Caco-2 (cell line): Measurements from ENCODE around the gene ARHGAP30. TPM values are rescaled to one million over a fixed set of nuclear protein-coding genes. Genes with fewer than 3 reads are reported as not detected.
"Not testable (repeated sequence)": the region's sequence is repeated elsewhere in the genome, so short reads cannot be mapped to it uniquely, and the experiment has no call there.

ENCODE experiments used
- Bru-seq: library from RNA; stranded (reverse); fragments of 400-500 nt; gene quantifications from one replicate; lab custom pipeline; 2021; lab: Mats Ljungman, UMichigan
- BruChase-seq, 2 experiments: library from RNA; stranded (reverse); fragments of 400-500 nt; gene quantifications; one replicate each; lab custom pipeline; 2021; lab: Mats Ljungman, UMichigan
- BruUV-seq: library from RNA; stranded (reverse); fragments of 400-500 nt; replicated peaks from 2 replicates; lab custom pipeline; 2021; lab: Mats Ljungman, UMichigan
- CTCF ChIA-PET: fragments of 300-600 bp; sonication (Branson Sonifier 250); formaldehyde crosslinking; loops from one replicate; lab custom pipeline; 2022; ENCODE audit warnings: antibody characterized with exemption; lab: Charles Lee
- POLR2A ChIA-PET: fragments of 300-600 bp; sonication (Branson Sonifier 250); formaldehyde crosslinking; loops from one replicate; lab custom pipeline; 2022; ENCODE audit warnings: antibody characterized with exemption; lab: Charles Lee
- DNase-seq, 2 experiments: peaks; one replicate each; pipeline versions ENCODE4 v3.0.0 to v3.0.0-alpha.2; 2020 to 2022
- H3K27me3 ChIP-seq: replicated peaks from 2 replicates; pipeline ENCODE4 v1.6.0; 2011; ENCODE audit warnings: low read length; ENCODE audit not compliant: control insufficient read depth, insufficient read depth
- H3K36me3 ChIP-seq: 2 replicates; pipeline ENCODE4 v1.5.1; 2011; ENCODE audit warnings: low read length; ENCODE audit not compliant: control insufficient read depth, insufficient read depth
- H3K4me1 ChIP-seq: fragments of 250-450 bp; sonication (Bioruptor Pico); 2 replicates; pipeline ENCODE4 v1.5.1; 2020; ENCODE audit warnings: mild to moderate bottlenecking
- H3K4me3 ChIP-seq: 2 replicates; pipeline ENCODE4 v1.5.1; 2011; ENCODE audit warnings: low read depth, mild to moderate bottlenecking, control low read depth, low read length
- H3K9me3 ChIP-seq: fragments of 250-450 bp; sonication (Bioruptor Pico); 2 replicates; pipeline ENCODE4 v1.5.1; 2020; ENCODE audit warnings: mild to moderate bottlenecking, moderate library complexity
- H3K27ac Mint-ChIP-seq: one replicate; pipeline ENCODE4 v1.8.0; 2022; ENCODE audit warnings: mixed read lengths; ENCODE audit not compliant: unreplicated experiment
- H3K27me3 Mint-ChIP-seq: one replicate; pipeline ENCODE4 v1.8.0; 2022; ENCODE audit warnings: mixed read lengths; ENCODE audit not compliant: insufficient read depth, unreplicated experiment
- H3K36me3 Mint-ChIP-seq: one replicate; pipeline ENCODE4 v1.8.0; 2022; ENCODE audit warnings: mild to moderate bottlenecking, mixed read lengths; ENCODE audit not compliant: insufficient read depth, unreplicated experiment
- H3K4me1 Mint-ChIP-seq: one replicate; pipeline ENCODE4 v1.8.0; 2022; ENCODE audit warnings: low read depth, mixed read lengths; ENCODE audit not compliant: unreplicated experiment
- H3K4me3 Mint-ChIP-seq: one replicate; pipeline ENCODE4 v1.8.0; 2022; ENCODE audit warnings: mild to moderate bottlenecking, moderate library complexity, mixed read lengths; ENCODE audit not compliant: unreplicated experiment
- H3K9me3 Mint-ChIP-seq: one replicate; pipeline ENCODE4 v1.8.0; 2022; ENCODE audit warnings: mixed read lengths; ENCODE audit not compliant: unreplicated experiment
- CTCF ChIP-seq, 2 experiments: fragments of 200-600 bp in 1 of 2; IDR thresholded peaks; 1 replicate in 1 of 2; 2 replicates in 1 of 2; pipeline versions ENCODE4 v1.5.1 to v1.8.0; 2011 to 2022; ENCODE audit warnings: antibody characterized with exemption in 1 of 2, control low read depth in 1 of 2, inconsistent platforms in 1 of 2, low read depth in 1 of 2, low read length in 1 of 2, mild to moderate bottlenecking in 1 of 2, moderate library complexity in 1 of 2; ENCODE audit not compliant: insufficient read depth in 1 of 2, severe bottlenecking in 1 of 2, unreplicated experiment in 1 of 2
- intact Hi-C: fragments of 100-400 bp; cut with micrococcal nuclease; formaldehyde crosslinking; loops from one replicate; pipeline ENCODE4 v1.10.0; 2022; ENCODE audit not compliant: unreplicated experiment
- long read RNA-seq: library from polyadenylated mRNA; stranded (forward); transcript quantifications from one replicate; pipeline ENCODE4 v2.0.0, GENCODE V29; 2022
- total RNA-seq: library from RNA; stranded (reverse); gene quantifications from 2 replicates; pipeline ENCODE4 v1.2.3, GENCODE V29; 2022

The ARHGAP30 gene, protein sequence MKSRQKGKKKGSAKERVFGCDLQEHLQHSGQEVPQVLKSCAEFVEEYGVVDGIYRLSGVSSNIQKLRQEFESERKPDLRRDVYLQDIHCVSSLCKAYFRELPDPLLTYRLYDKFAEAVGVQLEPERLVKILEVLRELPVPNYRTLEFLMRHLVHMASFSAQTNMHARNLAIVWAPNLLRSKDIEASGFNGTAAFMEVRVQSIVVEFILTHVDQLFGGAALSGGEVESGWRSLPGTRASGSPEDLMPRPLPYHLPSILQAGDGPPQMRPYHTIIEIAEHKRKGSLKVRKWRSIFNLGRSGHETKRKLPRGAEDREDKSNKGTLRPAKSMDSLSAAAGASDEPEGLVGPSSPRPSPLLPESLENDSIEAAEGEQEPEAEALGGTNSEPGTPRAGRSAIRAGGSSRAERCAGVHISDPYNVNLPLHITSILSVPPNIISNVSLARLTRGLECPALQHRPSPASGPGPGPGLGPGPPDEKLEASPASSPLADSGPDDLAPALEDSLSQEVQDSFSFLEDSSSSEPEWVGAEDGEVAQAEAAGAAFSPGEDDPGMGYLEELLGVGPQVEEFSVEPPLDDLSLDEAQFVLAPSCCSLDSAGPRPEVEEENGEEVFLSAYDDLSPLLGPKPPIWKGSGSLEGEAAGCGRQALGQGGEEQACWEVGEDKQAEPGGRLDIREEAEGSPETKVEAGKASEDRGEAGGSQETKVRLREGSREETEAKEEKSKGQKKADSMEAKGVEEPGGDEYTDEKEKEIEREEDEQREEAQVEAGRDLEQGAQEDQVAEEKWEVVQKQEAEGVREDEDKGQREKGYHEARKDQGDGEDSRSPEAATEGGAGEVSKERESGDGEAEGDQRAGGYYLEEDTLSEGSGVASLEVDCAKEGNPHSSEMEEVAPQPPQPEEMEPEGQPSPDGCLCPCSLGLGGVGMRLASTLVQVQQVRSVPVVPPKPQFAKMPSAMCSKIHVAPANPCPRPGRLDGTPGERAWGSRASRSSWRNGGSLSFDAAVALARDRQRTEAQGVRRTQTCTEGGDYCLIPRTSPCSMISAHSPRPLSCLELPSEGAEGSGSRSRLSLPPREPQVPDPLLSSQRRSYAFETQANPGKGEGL
- total RNA-seq (not detected in 2 replicates), Bru-seq, nascent RNA (percentile 9 among the genes with signal in this experiment), BruChase-seq, experiment 1, labeled RNA remaining after a 2-hour chase (percentile 13 among the genes with signal in this experiment), BruChase-seq, experiment 2, labeled RNA remaining after a 6-hour chase (percentile 14 among the genes with signal in this experiment)
- long read RNA-seq, result 0 reads

DNA sequence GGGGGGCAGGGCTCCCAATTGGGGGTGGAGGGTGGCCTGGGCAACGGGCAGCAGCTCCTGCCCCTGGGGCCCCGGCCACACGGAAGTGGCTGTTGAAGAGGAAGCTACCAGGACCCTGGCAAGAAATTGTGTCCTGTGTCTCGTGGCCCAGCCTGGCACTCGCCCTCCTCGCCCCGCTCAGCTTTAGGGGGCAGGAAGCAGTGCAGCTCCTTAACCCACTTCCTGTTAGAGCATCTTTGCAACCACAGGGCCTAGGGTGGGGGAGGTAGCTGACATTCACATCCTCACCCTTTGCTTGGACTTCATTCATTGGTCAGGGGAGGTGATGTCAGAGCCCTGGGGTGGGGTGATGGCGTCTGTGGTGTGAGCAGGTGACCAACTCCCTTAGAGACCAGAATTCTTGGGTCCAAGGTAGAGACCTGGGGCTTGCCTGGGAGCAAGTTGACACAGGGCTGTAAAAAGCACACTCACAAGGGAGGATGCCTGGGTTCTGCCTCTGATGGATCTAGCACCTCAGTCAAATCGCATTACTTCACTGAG is at the start of gene ARHGAP30:
TSS of gene ARHGAP30 (minus strand) at position 161 of the 540 bp plus-strand sequence. CDS start 267 bp downstream, outside the sequence.
- Mint-ChIP-seq H3K27me3 (no peaks in the 10 kb centered on the region), H3K27ac (no peak within 1 kb of the TSS)
- CTCF ChIA-PET, result interaction anchor here (0.6 to 3.4 kb wide), 2 partner anchors 28 to 32 kb away, joined by 3 to 32 read pairs; partner anchors contain the start of gene KLHDC9

DNA sequence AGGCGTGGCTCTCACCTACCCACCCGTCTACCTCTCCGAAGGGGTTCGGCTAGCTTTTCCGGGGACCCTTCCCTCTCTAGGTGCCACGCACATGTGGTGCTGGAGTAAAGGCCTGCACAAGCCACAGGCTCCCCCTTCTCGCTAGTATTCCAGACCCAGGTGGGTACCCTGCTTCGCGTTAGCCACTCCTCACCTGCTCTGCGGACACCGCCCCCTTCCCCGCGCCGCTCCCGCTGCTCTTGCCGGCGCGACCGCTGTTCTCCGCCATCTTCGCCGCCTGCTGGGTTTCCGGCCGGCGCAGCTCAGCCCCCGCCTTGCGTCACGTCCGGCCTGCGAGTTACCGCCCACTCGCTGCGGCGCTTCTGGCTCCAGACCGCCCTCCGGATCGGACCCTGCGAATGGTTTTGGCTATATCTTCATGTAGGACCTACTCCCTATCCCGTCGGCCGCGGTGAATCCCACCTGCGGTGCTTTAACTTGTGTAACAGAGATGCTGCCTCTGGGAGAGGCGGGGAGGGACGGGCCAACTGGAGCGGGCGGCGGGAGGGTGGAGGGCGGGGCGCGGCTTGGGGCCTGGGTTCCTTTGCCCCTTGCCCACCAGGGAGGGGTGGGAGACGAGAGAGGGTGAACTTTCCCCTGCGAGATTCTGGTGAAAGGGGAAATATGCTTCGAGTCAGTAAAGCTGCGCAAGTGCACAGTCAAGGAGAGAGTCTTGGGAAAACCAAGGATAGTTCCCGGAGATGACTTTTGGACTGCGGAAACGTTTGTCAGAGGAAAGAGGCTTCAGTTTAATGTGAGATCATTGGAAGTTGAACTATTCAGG is 48.3 kb upstream of the ARHGAP30 start, which contains the start of the genes NIT1 and PFDN2:
TSS of gene NIT1 (plus strand) at position 347 of the 823 bp plus-strand sequence. CDS start at position 419, 72 bp downstream.
TSS of gene PFDN2 (minus strand) at position 279 of the 823 bp plus-strand sequence. CDS start at position 268, 11 bp downstream.
- peaks cover 17% of the 10 kb centered on the region for H3K4me1 ChIP-seq
- no peaks in the 10 kb centered on the region for H3K27me3 ChIP-seq
- no peaks in the 10 kb centered on the region for H3K27me3 Mint-ChIP-seq
- H3K36me3 ChIP-seq, result peaks cover 5% of the 10 kb centered on the region; the same call in 1 of the 2 replicates
- TF ChIP-seq CTCF (IDR thresholded peaks at IDR 0.05; ENCODE audit: insufficient read depth in 1 of 2, low read depth in 1 of 2, low read length in 1 of 2, severe bottlenecking in 1 of 2, unreplicated experiment in 1 of 2), result no peak
- intact Hi-C loops, result loop anchor here (5.0 kb wide), 1 partner anchor 59 kb away; the partner anchor contains the start of gene B4GALT3
- peaks cover 53% of the 10 kb centered on the region for H3K36me3 Mint-ChIP-seq
- CTCF ChIA-PET, result interaction anchor here (0.6 to 1.4 kb wide), 5 partner anchors 14 to 272 kb away, joined by 3 to 6 read pairs (median 3); partner anchors contain the start of genes DEDD and ITLN2
- no peaks in the 10 kb centered on the region for H3K9me3 ChIP-seq
- DNase-seq, result peak; percentile 91 to 92
- H3K27ac Mint-ChIP-seq, result peak within 1 kb of the TSS; percentile 96
- POLR2A ChIA-PET, result interaction anchor here (0.5 to 1.8 kb wide), 5 partner anchors 15 to 97 kb away, joined by 3 to 16 read pairs (median 7); partner anchors contain the start of genes DEDD, F11R, UFC1 and USF1
- H3K4me3 ChIP-seq, result peak within 1 kb of the TSS; percentile 91
- no peaks in the 10 kb centered on the region for H3K9me3 Mint-ChIP-seq
- peaks cover 13% of the 10 kb centered on the region for H3K4me1 Mint-ChIP-seq
- BruUV-seq, result no TSS peak
- peak within 1 kb of the TSS; percentile 99 for H3K4me3 Mint-ChIP-seq

More for the DNA sequence above, at the start of gene ARHGAP30:
- no peak for TF ChIP-seq CTCF (IDR thresholded peaks at IDR 0.05; ENCODE audit: insufficient read depth in 1 of 2, low read depth in 1 of 2, low read length in 1 of 2, severe bottlenecking in 1 of 2, unreplicated experiment in 1 of 2)
- no peak within 1 kb of the TSS for H3K4me3 ChIP-seq
- no TSS peak for BruUV-seq
- H3K9me3 ChIP-seq, result no peaks in the 10 kb centered on the region
- no peaks in the 10 kb centered on the region for H3K36me3 ChIP-seq
- H3K4me1 Mint-ChIP-seq, result peaks cover 9% of the 10 kb centered on the region
- POLR2A ChIA-PET, result interaction anchor here (0.6 kb wide), 1 partner anchor 299 kb away, joined by 3 read pairs; no protein-coding TSS in a partner anchor
- no peak within 1 kb of the TSS for H3K4me3 Mint-ChIP-seq
- no peaks in the 10 kb centered on the region for H3K4me1 ChIP-seq
- no peaks in the 10 kb centered on the region for H3K9me3 Mint-ChIP-seq
- H3K27me3 ChIP-seq, result no peaks in the 10 kb centered on the region
- H3K36me3 Mint-ChIP-seq, result peaks cover 4% of the 10 kb centered on the region
- DNase-seq, result no peak
- intact Hi-C loops, result no loop called here

DNA sequence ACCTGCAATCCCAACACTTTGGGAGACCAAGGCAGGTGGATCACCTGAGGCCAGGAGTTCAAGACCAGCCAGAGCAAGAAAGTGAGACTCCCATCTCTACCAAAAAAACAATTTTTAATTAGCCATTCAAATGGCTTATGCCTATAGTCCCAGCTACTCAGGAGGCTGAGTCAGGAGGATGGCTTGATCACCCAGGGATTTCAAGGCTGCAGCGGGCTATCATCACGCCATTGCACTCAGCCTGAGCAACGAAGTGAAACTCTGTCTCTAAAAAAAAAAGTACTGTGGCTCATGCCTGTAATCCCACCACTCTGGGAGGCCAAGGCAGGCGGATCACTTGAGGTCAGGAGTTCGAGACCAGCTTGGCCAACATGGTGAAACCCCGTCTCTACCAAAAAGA is 46.3 kb upstream of the ARHGAP30 start:
- H3K4me3 ChIP-seq, H3K9me3 ChIP-seq, BruUV-seq, H3K4me3 Mint-ChIP-seq, H3K27me3 Mint-ChIP-seq, H3K9me3 Mint-ChIP-seq, H3K27ac Mint-ChIP-seq, POLR2A ChIA-PET, H3K27me3 ChIP-seq, DNase-seq, CTCF ChIA-PET, H3K36me3 ChIP-seq: not testable (repeated sequence)
- Mint-ChIP-seq H3K36me3 (peaks cover 46% of the 10 kb centered on the region), H3K4me1 (peaks cover 13% of the 10 kb centered on the region)
- intact Hi-C loops, result loop anchor here (5.0 kb wide), 1 partner anchor 61 kb away; the partner anchor contains the start of gene B4GALT3
- H3K4me1 ChIP-seq, result peaks cover 17% of the 10 kb centered on the region
